ENCODE results near the gene LPCAT2. TPM values are rescaled to one million over a fixed set of nuclear protein-coding genes. Genes with fewer than 3 reads are reported as not detected.

The LPCAT2 gene
- total and polyA plus RNA-seq, 4 donors, result 0.96 to 4.2 (median 2.7) TPM

DNA sequence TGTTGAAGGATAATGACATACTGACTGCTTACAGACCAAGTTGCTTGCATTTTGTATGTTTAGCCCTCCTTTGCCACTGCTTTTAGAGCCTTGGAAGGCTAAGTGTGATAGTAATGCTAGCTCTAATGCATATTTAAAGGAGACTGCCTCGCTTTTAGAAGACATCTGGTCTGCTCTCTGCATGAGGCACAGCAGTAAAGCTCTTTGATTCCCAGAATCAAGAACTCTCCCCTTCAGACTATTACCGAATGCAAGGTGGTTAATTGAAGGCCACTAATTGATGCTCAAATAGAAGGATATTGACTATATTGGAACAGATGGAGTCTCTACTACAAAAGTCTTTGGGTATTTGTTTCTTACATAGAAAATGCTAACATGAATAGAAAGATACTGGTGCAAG lies 76.8 kb downstream of the LPCAT2 start (continued):
- TF ChIP-seq, protein P1, sequence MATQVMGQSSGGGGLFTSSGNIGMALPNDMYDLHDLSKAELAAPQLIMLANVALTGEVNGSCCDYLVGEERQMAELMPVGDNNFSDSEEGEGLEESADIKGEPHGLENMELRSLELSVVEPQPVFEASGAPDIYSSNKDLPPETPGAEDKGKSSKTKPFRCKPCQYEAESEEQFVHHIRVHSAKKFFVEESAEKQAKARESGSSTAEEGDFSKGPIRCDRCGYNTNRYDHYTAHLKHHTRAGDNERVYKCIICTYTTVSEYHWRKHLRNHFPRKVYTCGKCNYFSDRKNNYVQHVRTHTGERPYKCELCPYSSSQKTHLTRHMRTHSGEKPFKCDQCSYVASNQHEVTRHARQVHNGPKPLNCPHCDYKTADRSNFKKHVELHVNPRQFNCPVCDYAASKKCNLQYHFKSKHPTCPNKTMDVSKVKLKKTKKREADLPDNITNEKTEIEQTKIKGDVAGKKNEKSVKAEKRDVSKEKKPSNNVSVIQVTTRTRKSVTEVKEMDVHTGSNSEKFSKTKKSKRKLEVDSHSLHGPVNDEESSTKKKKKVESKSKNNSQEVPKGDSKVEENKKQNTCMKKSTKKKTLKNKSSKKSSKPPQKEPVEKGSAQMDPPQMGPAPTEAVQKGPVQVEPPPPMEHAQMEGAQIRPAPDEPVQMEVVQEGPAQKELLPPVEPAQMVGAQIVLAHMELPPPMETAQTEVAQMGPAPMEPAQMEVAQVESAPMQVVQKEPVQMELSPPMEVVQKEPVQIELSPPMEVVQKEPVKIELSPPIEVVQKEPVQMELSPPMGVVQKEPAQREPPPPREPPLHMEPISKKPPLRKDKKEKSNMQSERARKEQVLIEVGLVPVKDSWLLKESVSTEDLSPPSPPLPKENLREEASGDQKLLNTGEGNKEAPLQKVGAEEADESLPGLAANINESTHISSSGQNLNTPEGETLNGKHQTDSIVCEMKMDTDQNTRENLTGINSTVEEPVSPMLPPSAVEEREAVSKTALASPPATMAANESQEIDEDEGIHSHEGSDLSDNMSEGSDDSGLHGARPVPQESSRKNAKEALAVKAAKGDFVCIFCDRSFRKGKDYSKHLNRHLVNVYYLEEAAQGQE (IDR thresholded peaks at IDR 0.05), result no peak
- TF ChIP-seq GABPA (IDR thresholded peaks at IDR 0.05 in 1 of 2, conservative IDR thresholded peaks at IDR 0.05 in 1 of 2), result no peak
- no peak for TF ChIP-seq RAD21 (IDR thresholded peaks at IDR 0.05)

DNA sequence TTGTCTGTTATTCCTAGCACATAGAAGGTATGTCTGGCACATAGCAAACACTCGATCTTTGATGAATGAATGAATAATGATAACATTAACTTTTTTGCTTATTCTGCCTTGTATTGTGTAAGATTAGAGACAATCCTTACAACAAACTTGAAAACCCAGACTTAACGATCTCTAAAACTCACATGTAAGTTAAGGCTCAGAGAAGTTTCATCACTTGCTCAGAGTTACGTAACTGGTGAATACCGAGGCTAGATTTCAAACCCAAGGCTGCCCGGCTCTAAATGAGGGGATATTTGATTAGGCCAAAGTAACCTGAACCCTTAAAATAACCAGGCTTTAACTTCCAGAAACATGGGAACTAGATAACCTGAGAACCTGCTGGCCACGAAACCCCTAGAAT lies 79.9 kb downstream of the LPCAT2 start:
- 67% methylated on average over 6 of the region's 6 CpGs for WGBS
- H3K27me3 ChIP-seq (ENCODE audit: control insufficient read depth in 4 of 4, insufficient read depth in 4 of 4, low read length in 3 of 4), result peaks cover 0 to 3% (median 0%) of the 10 kb centered on the region in 4 donors
- DNase-seq (ENCODE audit: low spot score), result no peak

More for the DNA sequence above, 79.9 kb downstream of the LPCAT2 start:
- H3K27ac ChIP-seq (ENCODE audit: low read depth in 1 of 2, low read length in 2 of 2), result no peak overlapping the region
- no peak overlapping the region for H3K9ac ChIP-seq (ENCODE audit: low read depth in 1 of 2, low read length in 2 of 2)
- H3K9me3 ChIP-seq (ENCODE audit: control insufficient read depth in 4 of 4, low read length in 3 of 4), result no peaks in the 10 kb centered on the region
- H3K4me3 ChIP-seq (ENCODE audit: low read depth in 1 of 3, low read length in 3 of 3), result no peak overlapping the region
- TF ChIP-seq SP1 (IDR thresholded peaks at IDR 0.05) (no peak), ZBTB33 (IDR thresholded peaks at IDR 0.05) (no peak), EGR1 (IDR thresholded peaks at IDR 0.05; ENCODE audit: low read depth in 2 of 2) (no peak), HNF4G (IDR thresholded peaks at IDR 0.05) (no peak), HNF4A (conservative IDR thresholded peaks at IDR 0.05) (no peak), YY1 (IDR thresholded peaks at IDR 0.05) (no peak), RAD21 (IDR thresholded peaks at IDR 0.05) (no peak), FOXA1 (IDR thresholded peaks at IDR 0.05) (no peak), FOXA2 (IDR thresholded peaks at IDR 0.05) (no peak), RXRA (IDR thresholded peaks at IDR 0.05) (no peak), JUND (IDR thresholded peaks at IDR 0.05) (no peak), CTCF (IDR thresholded peaks at IDR 0.05; ENCODE audit: low read depth, low read length, missing input control) (no peak), TAF1 (conservative IDR thresholded peaks at IDR 0.05) (no peak), NR2F2 (IDR thresholded peaks at IDR 0.05) (no peak), GABPA (IDR thresholded peaks at IDR 0.05 in 1 of 2, conservative IDR thresholded peaks at IDR 0.05 in 1 of 2) (no peak), MAX (IDR thresholded peaks at IDR 0.05) (no peak)
- TF ChIP-seq, protein P1 (IDR thresholded peaks at IDR 0.05), result no peak
- TF ChIP-seq, protein P2, sequence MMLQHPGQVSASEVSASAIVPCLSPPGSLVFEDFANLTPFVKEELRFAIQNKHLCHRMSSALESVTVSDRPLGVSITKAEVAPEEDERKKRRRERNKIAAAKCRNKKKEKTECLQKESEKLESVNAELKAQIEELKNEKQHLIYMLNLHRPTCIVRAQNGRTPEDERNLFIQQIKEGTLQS (IDR thresholded peaks at IDR 0.05), result no peak
- no peaks in the 10 kb centered on the region for H3K36me3 ChIP-seq (ENCODE audit: control insufficient read depth in 4 of 4, insufficient read depth in 3 of 4, low read depth in 1 of 4, low read length in 3 of 4)
- H3K4me1 ChIP-seq (ENCODE audit: control insufficient read depth in 4 of 4, insufficient read depth in 4 of 4, low read length in 3 of 4), result no peaks in the 10 kb centered on the region

All from liver (tissue), 9 donors.